ENCODE data around the gene ARHGAP26. TPM values are rescaled to one million over a fixed set of nuclear protein-coding genes. Genes with fewer than 3 reads are reported as not detected.

ARHGAP26 gene
- total RNA-seq, 1 donor from 2014 or later, result 20.1 TPM

GRCh38 chr5:143166661-143167420 is 396.7 kb downstream of the ARHGAP26 start:
- Mint-ChIP-seq H3K4me1 (ENCODE audit: low read depth, unreplicated experiment) (peaks cover 17% of the 10 kb centered on the region), H3K9me3 (ENCODE audit: unreplicated experiment) (no peaks in the 10 kb centered on the region), H3K27me3 (ENCODE audit: unreplicated experiment) (peaks cover 4% of the 10 kb centered on the region), H3K4me3 (ENCODE audit: unreplicated experiment) (no peak overlapping the region), H3K27ac (ENCODE audit: unreplicated experiment) (no peak overlapping the region), H3K36me3 (ENCODE audit: unreplicated experiment) (no peaks in the 10 kb centered on the region)
- no peak for DNase-seq
- no peak for TF ChIP-seq CTCF (IDR thresholded peaks at IDR 0.05; ENCODE audit: partially characterized antibody, unreplicated experiment)

- peaks cover 10% of the 10 kb centered on the region for H3K4me1 Mint-ChIP-seq (ENCODE audit: low read depth, unreplicated experiment)
Observed at GRCh38 chr5:143168171-143168741, 398.1 kb downstream of the ARHGAP26 start.

GRCh38 chr5:143168921-143169810 is 399.0 kb downstream of the ARHGAP26 start:
- Mint-ChIP-seq H3K9me3 (ENCODE audit: unreplicated experiment) (no peaks in the 10 kb centered on the region), H3K27ac (ENCODE audit: unreplicated experiment) (no peak overlapping the region), H3K4me3 (ENCODE audit: unreplicated experiment) (no peak overlapping the region), H3K4me1 (ENCODE audit: low read depth, unreplicated experiment) (peaks cover 10% of the 10 kb centered on the region), H3K36me3 (ENCODE audit: unreplicated experiment) (no peaks in the 10 kb centered on the region), H3K27me3 (ENCODE audit: unreplicated experiment) (peaks cover 4% of the 10 kb centered on the region)
- no peak for TF ChIP-seq CTCF (IDR thresholded peaks at IDR 0.05; ENCODE audit: partially characterized antibody, unreplicated experiment)
- DNase-seq, result no peak

More at GRCh38 chr5:143168171-143168741, 398.1 kb downstream of the ARHGAP26 start:
- H3K36me3 Mint-ChIP-seq (ENCODE audit: unreplicated experiment), result no peaks in the 10 kb centered on the region
- no peak overlapping the region for H3K4me3 Mint-ChIP-seq (ENCODE audit: unreplicated experiment)
- H3K27me3 Mint-ChIP-seq (ENCODE audit: unreplicated experiment), result peaks cover 4% of the 10 kb centered on the region
- DNase-seq, result no peak
- H3K9me3 Mint-ChIP-seq (ENCODE audit: unreplicated experiment), result no peaks in the 10 kb centered on the region
- H3K27ac Mint-ChIP-seq (ENCODE audit: unreplicated experiment), result no peak overlapping the region
- TF ChIP-seq CTCF (IDR thresholded peaks at IDR 0.05; ENCODE audit: partially characterized antibody, unreplicated experiment), result no peak

GRCh38 chr5:143170104-143170503 is 399.9 kb downstream of the ARHGAP26 start:
- peaks cover 4% of the 10 kb centered on the region for H3K27me3 Mint-ChIP-seq (ENCODE audit: unreplicated experiment)
- peaks cover 10% of the 10 kb centered on the region for H3K4me1 Mint-ChIP-seq (ENCODE audit: low read depth, unreplicated experiment)
- TF ChIP-seq CTCF (IDR thresholded peaks at IDR 0.05; ENCODE audit: partially characterized antibody, unreplicated experiment), result no peak
- no peaks in the 10 kb centered on the region for H3K9me3 Mint-ChIP-seq (ENCODE audit: unreplicated experiment)
- H3K4me3 Mint-ChIP-seq (ENCODE audit: unreplicated experiment), result no peak overlapping the region
- no peak for DNase-seq
- H3K27ac Mint-ChIP-seq (ENCODE audit: unreplicated experiment), result no peak overlapping the region
- H3K36me3 Mint-ChIP-seq (ENCODE audit: unreplicated experiment), result no peaks in the 10 kb centered on the region

Measured in glutamatergic neuron (in vitro differentiated cells).